NOMO-1 (cell line): ENCODE data around the gene SPDYE8.
"Not testable (repeated sequence)": the region's sequence is repeated elsewhere in the genome, so short reads cannot be mapped to it uniquely, and the experiment has no call there.

Experiments
- DNase-seq, 2 experiments: peaks; one replicate each; lab custom pipeline; 2025; ENCODE audit not compliant: unreplicated experiment in 2 of 2; lab: John Stamatoyannopoulos, UW

Gene SPDYE8, protein sequence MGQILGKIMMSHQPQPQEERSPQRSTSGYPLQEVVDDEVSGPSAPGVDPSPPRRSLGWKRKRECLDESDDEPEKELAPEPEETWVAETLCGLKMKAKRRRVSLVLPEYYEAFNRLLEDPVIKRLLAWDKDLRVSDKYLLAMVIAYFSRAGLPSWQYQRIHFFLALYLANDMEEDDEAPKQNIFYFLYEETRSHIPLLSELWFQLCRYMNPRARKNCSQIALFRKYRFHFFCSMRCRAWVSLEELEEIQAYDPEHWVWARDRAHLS

DNA sequence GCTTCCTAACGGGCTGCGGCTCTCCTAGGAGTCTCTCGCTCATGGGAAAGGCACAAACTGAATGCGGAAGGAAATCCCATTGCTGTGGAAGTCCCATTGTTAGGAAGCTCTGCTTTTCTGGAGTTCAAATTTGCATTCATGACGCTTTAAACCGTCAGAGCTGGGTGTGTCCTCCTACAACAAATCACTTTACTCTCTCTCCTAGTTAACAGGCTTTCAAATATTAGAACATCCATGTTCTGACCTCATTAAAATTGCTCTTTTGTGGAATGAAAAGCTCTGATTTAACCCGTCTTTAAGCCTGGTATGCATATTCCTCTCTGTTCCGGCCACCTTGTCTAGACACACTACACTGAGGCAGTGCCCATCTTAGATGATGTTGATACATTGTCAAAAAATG, at the start of gene SPDYE8:
Gene SPDYE8, minus strand, starts transcription at position 101 of the 400 bp plus-strand sequence. CDS start 1,800 bp downstream, outside the sequence.
- DNase-seq: not testable (repeated sequence)

DNA sequence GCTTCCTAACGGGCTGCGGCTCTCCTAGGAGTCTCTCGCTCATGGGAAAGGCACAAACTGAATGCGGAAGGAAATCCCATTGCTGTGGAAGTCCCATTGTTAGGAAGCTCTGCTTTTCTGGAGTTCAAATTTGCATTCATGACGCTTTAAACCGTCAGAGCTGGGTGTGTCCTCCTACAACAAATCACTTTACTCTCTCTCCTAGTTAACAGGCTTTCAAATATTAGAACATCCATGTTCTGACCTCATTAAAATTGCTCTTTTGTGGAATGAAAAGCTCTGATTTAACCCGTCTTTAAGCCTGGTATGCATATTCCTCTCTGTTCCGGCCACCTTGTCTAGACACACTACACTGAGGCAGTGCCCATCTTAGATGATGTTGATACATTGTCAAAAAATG, 28.2 kb upstream of the SPDYE8 start, which contains the start of gene SPDYE11:
Gene SPDYE11, minus strand, starts transcription at position 101 of the 400 bp plus-strand sequence. CDS start 1,800 bp downstream, outside the sequence.
- not testable (repeated sequence) for DNase-seq

DNA sequence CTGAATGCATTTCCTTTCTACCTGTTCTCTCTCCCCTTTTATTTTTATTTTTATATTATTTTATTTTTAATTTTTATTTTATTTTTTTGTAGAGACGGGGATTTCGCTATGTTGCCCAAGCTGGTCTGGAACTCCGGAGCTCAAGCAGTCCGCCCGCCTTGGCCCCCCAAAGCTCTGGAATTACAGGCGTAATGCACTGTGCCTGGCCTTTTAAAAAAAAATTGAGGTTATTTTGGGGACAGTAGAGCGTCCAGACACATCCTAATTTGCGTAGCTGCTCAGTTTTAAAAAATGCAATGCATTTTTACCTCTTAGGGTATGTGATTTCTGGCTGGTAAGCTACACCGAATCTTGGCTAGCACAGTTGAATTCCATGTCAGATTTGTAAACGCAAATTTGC, 23.1 kb downstream of the SPDYE8 start:
- not testable (repeated sequence) for DNase-seq

DNA sequence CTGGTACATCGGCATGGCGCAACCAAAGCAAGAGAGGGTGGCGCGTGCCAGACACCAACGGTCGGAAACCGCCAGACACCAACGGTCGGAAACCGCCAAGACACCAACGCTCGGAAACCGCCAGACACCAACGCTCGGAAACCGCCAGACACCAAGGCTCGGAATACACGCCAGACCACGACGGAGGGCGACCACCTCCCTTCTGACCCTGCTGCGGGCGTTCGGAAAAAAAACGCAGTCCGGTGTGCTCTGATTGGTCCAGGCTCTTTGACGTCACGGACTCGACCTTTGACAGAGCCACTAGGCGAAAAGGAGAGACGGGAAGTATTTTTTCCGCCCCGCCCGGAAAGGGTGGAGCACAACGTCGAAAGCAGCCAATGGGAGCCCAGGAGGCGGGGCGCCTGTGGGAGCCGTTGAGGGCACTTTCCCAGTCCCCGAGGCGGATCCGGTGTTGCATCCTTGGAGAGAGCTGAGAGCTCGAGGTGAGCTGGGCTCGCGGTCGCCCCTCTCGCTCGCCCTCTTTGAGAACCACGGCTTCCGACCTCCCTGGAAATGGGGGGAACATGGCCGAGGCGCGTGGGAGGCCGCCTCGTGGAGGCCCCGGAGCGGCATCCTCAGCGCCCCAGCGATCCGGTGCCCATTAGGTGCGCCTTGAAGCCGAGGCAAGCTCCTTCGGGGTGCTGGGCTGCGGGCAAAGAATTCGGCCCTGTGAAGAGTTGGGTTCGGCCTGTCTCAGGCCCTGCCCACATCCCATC, 23.7 kb downstream of the SPDYE8 start:
- DNase-seq: not testable (repeated sequence)

DNA sequence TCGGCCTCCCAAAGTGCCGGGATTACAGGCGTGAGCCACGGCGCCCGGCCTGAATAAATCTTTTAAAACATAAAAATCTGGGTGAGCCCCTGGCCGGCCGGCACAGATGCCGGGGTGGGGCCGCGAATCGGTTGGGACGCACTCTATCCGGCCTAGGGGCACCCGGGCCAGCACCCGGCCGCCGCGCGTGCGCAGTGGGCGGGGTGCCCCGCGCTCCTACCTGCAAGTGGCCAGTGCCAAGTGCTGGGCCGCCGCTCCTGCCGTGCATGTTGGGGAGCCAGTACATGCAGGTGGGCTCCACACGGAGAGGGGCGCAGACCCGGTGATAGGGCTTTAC, 24.2 kb downstream of the SPDYE8 start:
- not testable (repeated sequence) for DNase-seq

DNA sequence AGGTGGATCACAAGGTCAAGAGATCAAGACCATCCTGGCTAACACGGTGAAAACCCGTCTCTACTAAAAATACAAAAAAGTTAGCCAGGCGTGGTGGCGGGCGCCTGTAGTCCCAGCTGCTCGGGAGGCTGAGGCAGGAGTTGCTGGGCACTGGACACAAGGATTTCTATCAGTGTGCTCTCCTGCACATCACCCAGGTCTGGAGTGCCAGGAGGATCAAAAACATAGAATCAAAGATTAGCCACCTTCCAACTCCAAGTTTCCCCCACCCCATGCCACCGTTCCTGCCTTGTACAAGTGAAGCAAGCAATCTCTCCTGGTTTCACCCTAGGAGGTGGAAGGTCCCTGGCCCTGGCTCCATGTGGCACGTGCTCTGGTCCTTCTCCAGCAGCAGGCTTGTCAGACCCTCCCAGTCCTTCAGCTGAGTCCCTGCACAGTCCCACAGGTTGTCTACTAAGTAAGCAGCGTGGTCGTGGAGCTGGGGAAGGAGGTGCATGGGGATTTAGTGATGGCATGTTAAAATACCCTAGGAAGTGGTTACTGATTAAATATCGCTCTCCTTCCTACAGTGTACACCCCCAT, 31.6 kb downstream of the SPDYE8 start:
- DNase-seq: not testable (repeated sequence)

DNA sequence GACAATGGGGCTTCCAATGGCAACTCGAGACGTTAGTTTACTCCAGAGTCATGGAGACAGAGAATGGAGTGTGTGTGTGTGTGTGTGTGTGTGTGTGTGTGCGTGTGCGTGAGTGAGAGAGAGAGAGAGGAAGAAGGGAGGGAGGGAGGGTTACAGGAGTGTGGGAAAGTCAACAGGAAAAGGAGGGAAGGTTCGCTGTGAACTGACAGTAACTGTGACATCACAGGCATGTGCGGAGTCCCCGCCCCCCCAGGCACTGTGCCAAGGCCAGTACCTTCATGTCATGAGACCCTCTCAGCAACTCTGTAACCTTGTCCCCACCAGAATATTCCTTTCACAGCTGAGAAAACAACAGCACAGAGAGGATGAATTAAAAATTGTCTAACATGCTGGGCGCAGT, 32.1 kb downstream of the SPDYE8 start:
- not testable (repeated sequence) for DNase-seq

DNA sequence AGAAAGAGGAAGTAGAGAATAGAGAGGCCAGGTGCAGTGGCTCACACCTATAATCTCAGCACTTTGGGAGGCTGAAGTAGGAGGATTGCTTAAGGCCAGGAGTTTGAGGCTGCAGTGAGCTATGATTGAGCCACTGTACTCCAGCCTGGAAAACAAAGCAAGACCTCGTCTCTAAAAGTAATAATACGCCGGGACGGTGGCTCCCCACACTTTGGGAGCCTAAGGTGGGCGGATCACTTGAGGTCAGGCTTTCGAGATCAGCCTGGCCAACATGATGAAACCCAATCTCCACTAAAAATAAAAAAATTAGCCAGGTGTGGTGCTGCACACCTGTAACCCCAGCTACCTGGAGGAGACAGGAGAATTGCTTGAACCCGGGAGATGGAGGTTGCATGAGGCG, 34.1 kb downstream of the SPDYE8 start:
- not testable (repeated sequence) for DNase-seq

DNA sequence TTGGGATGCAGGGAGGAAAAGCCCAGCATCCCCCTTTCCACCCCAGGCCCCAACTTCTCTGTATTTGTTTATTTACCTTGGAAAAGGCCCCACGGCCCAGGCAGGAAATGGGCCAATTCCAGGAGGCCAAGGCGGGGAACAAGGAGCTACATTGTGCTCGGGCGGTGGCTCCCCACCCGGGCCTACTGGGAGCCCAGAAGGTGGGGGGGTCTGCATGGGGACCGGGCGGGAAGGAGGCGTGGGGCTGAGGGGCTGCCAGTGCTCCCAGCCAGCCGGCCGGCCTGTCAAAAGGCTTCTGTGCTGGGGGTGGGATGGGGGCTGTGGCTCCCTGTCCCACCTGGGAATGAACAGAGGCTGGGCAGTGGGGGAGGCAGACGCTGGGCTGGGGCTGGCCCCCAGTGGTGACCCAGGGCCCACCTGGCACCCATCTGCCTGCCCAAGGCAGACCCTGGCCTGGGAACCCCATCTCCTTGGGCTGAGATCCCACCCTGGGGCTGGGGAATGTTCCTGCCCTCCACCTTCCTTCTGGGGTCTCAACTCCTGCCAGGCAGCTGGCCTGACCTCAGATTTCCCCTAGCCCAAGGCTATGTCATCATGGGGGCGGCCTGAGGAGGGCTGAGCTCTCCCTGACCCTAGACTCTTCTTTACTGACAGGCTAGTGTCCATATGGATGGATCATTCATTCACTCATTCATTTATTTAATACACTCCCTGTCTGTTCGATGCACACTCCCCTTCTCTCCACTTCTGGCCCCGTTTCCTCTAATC, 39.2 kb downstream of the SPDYE8 start:
- not testable (repeated sequence) for DNase-seq

DNA sequence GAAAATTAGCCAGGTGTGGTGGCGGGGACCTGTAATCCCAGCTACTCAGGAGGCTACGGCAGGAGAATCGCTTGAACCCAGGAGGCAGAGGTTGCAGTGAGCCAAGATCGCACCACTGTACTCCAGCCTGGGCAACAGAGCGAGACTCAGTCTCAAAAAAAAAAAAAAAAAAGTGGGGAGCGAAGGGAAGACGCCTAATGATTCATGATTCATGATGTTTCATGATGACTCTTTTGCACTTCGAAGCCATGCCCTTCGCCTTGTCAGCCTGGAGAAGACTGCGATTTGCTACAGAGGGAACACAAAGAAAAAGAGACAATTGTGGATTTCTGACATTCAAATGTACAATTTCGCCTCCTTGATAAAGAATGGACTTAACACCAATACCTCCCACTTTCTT, 47.5 kb downstream of the SPDYE8 start:
- DNase-seq: not testable (repeated sequence)

DNA sequence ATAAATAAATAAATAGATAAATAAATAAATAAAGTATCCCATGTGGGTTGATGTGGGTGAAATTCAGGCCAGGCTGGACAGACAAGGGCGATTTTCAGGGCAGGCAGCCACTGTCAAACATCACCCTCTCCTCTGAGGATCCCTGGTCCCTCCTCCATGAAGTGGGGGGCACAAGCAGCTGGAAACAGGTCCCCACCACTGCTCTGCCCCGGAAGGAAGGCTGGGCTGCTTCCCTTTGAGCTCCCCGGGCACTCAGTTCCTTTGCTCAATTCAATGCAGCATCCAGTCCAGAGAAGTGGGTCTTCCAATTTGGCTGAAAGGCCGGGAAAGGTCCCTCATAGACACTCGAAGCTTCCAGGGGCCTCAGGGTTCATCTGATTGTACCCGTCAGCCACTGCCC, 49.2 kb downstream of the SPDYE8 start:
- DNase-seq: not testable (repeated sequence)

DNA sequence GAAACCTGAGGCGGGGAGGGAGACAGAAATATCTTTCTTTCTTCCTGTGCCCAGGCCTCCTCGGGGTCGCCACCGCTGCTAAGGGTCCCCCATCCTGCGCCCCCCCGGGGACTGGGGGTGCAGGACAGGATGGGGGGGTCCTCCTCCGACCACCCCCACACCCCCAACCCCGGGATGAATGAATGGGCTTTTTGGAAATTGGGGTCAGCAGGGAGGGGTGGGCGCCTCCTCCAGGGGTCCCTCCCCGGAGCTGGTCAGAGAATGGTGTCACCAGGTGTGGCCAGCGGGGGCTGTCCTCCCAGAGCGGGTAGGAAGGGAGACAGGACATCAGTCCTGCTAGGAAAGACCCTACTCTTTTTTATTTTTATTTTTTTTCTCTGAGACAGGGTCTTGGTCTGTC, 53.1 kb downstream of the SPDYE8 start:
- DNase-seq: not testable (repeated sequence)

DNA sequence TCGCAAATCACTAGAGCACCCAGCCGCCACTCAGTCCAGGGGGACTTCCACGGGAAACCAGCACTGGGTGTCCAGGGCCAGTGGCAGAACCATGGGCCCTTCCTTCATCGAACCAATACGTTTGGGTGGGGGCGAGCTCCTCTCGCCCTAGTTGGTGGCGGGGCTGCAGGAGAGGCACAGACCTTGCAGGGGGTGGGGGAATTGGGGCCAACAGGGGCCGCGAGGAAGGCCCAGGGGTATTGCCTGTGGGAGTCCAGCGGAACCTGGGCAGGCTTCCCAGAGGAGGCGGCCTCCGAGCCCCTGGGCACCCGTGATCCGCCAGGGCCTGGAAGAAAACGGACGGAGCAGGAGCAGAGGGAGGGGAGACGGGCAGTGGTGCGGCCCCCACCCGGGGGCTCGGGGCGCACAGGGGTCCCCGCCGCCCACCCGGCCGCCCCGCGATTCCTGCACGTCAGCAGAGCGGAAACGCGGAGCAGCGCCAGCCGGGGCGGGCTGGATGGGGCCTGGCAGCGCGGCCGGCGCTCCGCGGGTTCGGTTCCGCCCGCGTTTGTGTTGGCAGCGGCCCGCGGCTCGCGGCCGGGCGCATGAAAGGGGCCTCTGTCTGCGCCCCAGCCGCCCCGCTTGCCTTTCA, 53.8 kb downstream of the SPDYE8 start:
- DNase-seq: not testable (repeated sequence)

DNA sequence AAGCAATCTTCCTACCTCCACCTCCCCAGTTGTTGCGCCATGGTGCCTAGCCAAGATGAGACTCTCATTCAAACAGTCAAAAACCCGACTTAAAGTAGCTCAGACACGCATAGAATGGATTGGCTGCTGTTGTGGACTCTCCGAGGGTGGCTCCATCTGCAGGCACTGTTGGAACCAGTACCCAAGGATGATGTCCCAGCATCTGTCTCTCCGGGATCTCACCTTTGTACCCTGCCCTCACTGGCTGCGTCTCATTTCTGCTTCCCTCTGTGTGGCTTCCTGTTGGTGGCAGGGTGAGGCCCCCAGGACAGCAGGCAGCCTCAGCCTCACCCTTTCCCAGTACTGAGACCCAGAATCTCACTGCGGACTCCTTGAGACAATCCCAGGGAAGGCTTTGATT, 54.8 kb downstream of the SPDYE8 start:
- DNase-seq: not testable (repeated sequence)

DNA sequence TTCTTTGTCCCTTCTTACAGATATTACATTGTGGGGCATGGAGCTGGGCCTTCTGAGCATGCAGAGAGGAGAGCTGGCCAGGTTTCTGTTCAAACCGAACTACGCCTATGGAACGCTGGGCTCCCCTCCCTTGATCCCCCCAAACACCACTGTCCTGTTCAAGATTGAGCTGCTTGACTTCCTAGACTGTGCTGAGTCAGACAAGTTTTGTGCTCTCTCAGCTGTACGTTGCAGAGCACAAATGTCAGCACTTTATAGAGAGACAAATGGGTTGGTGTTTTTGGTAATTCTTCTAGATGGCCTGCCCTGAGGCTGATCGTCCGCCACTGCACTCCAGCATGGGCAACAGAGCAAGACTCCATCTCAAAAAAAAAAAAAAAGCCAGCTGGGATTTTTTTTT, 58.1 kb downstream of the SPDYE8 start:
- DNase-seq: not testable (repeated sequence)
